HL-60 (cell line): ENCODE data around the gene TMEM183A.

Experiments used
- GABPA ChIP-seq: IDR thresholded peaks from 2 replicates; pipeline ENCODE4 v1.6.1; 2012; ENCODE audit warnings: low read depth
- POLR2AphosphoS5 ChIP-seq: IDR thresholded peaks from 2 replicates; pipeline ENCODE4 v1.6.1; 2012; ENCODE audit warnings: low read depth
- TF ChIP-seq, protein P1 (sequence below): IDR thresholded peaks from one replicate; pipeline ENCODE4 v1.5.1; 2011; ENCODE audit warnings: low read length, control low read depth, inconsistent platforms; ENCODE audit not compliant: insufficient read depth

- TF ChIP-seq, protein P1, sequence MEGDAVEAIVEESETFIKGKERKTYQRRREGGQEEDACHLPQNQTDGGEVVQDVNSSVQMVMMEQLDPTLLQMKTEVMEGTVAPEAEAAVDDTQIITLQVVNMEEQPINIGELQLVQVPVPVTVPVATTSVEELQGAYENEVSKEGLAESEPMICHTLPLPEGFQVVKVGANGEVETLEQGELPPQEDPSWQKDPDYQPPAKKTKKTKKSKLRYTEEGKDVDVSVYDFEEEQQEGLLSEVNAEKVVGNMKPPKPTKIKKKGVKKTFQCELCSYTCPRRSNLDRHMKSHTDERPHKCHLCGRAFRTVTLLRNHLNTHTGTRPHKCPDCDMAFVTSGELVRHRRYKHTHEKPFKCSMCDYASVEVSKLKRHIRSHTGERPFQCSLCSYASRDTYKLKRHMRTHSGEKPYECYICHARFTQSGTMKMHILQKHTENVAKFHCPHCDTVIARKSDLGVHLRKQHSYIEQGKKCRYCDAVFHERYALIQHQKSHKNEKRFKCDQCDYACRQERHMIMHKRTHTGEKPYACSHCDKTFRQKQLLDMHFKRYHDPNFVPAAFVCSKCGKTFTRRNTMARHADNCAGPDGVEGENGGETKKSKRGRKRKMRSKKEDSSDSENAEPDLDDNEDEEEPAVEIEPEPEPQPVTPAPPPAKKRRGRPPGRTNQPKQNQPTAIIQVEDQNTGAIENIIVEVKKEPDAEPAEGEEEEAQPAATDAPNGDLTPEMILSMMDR, result no peak
- TF ChIP-seq POLR2AphosphoS5 (no peak), GABPA (no peak)
These were observed 64.9 kb downstream of the TMEM183A start for GRCh38 chr1:203072002-203072602.
